NOMO-1 (cell line): ENCODE data around the gene GPR108.
"Not testable (repeated sequence)": the region's sequence is repeated elsewhere in the genome, so short reads cannot be mapped to it uniquely, and the experiment has no call there.

ENCODE experiments used
- DNase-seq, 2 experiments: peaks; one replicate each; lab custom pipeline; 2025; ENCODE audit not compliant: unreplicated experiment in 2 of 2; lab: John Stamatoyannopoulos, UW

The GPR108 gene

DNA sequence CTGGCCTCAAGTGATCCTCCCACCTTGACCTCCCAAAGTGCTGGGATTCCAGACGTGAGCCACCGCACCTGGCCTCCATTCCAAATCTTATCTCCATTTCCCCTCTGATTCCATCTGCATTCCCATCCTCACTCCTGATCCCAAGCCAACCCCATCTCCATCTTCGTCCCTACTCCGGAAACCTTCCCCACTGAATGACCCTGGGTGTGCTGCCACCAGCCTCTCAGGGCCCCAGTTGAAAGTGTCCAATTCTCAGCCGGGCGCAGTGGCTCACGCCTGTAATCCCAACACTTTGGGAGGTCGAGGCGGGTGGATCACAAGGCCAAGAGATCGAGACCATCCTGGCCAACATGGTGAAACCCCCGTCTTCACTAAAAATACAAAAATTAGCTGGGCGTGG lies 28.5 kb downstream of the GPR108 start:
- DNase-seq, result not testable (repeated sequence)

DNA sequence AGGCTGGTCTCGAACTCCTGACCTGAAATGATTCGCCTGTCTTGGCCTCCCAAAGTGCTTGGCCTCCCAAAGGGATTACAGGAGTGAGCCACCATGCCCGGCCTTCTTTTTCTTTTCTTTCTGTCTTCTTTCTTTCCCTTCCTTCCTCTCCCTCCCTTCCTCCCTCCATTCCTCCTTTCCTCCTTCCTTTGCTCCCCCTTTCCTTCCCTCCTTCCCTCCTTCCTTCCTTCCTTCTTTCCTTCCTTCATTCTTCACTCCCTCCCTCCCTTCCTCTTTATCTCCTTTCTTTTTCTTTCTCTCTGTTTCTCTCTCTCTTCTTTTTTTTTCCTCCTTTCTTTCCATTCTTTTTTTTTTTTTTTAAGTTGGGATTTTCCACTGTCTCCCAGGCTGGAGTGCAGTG lies 29.0 kb downstream of the GPR108 start:
- no peak for DNase-seq

DNA sequence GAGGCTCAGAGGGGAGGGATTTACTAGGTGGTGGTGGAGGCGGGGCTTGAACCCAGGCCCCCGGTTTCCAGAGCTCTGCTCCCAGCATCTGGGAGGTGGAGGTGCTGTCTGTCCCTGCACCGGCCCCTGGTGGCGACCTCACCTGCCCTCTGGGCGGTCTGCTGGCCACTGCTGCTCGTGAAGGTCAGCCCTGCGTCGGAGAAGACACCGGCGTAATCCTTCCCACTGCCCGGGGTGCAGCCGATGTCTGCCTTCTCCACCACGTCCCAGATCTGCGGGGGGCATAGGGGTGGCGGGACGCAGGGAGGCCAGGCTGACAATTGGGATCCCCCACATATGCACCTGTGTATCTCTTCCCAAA lies 29.7 kb downstream of the GPR108 start:
- DNase-seq, result no peak

DNA sequence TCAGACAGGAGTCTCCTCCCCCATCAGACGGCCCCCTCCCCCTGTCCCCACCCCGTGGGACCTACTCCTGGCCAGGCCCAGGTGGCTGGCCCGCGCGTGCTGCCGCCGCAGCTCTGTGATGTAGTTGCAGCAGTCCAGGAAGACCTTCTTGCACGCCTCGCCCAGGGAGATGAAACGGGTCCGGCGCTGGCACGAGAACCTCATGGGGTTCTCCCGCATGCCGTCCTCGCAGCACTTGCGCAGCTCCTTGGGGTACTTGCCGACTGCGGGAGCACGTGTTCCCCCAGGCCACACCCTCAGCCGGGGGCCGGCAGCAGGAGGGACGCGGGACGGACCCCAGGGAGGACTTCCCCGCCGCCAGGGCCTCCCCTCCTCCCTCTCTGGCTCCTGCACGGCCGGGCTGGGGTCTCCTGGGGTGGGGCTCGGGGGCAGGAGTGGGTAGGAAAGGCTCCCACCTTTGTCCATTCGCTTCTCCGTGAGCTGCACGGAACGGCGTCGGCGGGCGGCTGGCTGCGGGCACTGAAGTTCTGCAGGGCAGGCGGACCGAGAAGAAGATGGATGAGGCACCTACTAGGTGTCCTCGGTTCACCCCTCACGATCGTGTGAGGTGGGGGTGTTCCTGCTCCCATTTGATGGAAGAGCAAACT lies 30.2 kb downstream of the GPR108 start:
- no peak for DNase-seq

DNA sequence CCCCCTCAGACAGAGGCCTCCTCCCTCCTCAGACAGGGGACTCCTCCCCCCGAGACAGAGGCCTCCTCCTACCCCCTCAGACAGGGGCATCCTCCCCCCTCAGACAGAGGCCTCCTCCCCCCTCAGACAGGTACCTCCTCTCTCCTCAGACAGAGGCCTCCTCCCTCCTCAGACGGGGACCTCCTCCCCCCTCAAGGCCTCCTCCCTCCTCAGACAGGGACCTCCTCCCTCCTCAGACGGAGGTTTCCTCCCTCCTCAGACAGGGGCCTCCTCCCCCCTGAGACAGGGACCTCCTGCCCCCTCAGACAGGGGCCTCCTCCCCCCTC lies 30.8 kb downstream of the GPR108 start:
- no peak for DNase-seq

DNA sequence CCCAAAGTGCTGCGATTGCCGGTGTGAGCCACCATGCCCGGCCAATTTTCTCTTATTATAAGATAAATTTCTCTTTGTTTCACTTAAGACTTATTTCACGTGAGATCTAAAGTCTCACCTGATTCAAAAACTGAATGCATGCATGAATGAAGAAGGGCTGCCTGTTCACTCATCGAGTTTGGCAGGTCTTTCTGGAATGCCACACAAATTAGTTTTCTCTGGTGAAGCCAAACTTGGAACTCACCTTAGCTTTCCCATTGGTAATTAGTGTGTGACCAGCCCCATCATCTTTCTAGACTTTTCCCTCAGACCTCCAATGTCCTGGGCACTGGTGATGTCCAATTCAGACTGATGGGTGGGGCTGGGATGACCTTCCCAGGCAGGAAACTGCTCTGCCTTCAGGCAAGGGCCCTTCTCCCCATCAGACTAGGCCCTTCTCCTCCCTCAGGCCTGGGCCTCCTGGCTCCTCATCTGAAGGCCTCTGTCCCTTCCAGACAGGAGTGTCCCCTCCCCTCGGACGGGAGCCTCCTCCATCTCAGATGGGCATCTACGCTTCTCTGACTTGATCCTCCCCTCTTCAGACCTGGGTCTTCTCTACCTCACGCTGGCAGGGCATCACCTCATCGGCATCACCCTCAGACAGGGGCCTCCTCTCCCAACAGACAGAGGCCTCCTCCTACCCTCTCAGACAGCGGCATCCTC lies 31.3 kb downstream of the GPR108 start:
- no peak for DNase-seq

DNA sequence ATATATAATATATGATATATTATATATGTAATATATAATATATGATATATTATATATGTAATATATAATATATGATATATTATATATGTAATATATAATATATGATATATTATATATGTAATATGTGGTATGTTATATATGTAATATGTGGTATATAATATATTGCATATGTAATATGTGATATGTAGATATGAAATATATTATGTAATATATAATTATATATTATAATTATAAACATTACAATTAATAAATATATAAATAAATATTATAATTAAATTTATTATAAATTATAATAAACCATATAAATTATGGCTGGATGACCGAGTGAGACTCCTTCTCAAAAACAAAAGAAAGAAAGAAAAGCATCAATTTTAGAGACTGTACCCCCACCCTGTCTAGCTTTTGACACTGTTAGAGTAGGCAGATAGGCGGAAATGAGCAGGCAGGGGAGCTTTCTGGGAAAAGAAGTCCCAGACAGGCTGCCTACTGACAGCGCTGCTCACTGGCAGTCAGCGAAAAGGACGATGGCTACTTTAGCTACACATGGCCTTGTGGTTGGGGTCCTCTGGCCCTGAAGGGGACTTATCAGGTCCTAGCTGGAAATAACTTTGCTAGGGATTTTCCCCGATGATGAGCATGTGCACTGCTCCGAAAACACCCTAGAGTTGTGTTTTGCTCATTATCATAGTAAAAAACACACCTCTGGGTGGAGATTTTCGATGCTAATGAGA lies 36.6 kb downstream of the GPR108 start:
- DNase-seq, result no peak

DNA sequence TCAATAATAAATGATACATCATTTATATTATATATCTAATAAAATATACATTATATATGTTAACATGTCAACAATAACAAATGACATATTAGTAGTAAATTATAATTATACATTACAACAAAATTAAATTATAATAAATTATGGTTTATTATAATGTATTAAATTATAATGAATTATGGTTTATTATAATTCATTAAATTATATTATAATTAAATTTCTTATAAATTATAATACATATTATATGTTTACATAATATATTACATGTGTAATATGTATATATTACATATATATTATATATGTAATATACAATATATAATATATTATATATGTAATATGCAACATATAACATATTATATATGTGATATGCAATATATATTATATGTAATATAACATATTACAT lies 37.4 kb downstream of the GPR108 start:
- DNase-seq, result no peak

DNA sequence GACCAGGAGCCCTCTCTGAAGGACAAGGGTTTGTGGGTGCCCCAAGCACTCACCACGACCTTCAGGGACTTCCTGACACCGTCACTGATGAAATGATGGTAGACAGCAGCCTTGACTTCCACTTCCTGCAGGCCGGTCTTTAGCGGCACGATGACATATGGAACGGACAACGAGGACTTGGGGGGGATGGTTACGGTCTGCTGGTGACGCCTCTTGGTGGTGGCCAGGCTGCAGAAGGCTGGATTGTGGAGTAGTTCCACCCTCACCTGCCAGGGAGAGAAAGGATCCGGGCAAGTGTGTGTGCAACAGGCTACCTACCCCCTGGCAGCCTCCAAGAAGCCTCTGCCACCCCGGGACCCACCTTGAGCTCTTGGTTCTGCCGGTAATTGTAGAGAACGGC lies 40.1 kb downstream of the GPR108 start:
- DNase-seq, result peak in 1 of 2 experiments; percentile 31

DNA sequence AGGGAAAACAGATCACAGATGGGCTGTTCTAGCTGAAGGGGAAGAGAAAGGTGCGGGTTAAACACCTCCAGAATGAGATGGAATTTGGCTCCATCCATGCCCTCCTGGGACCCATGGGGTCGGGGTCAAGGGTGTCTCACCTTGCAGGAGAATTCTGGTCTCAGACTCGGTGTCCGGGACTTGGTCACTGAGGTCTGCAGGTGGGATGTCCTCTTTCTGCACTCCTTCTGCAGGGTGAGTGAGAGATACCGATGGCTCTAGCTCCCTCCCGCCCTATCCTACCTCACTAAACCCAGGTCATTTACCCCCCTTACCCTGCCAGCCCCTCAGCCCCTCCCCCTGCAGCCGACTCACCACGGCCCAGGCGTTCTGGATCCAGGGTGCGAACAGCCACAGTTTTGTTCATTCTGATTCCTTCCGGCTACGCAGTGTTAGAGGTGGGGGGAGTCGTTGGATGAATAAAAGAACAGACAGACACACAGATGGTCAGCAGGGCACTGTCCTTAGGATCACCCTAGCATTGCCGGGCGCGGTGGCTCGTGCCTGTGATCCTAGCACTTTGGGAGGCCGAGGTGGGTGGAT lies 41.0 kb downstream of the GPR108 start:
- DNase-seq, result no peak

DNA sequence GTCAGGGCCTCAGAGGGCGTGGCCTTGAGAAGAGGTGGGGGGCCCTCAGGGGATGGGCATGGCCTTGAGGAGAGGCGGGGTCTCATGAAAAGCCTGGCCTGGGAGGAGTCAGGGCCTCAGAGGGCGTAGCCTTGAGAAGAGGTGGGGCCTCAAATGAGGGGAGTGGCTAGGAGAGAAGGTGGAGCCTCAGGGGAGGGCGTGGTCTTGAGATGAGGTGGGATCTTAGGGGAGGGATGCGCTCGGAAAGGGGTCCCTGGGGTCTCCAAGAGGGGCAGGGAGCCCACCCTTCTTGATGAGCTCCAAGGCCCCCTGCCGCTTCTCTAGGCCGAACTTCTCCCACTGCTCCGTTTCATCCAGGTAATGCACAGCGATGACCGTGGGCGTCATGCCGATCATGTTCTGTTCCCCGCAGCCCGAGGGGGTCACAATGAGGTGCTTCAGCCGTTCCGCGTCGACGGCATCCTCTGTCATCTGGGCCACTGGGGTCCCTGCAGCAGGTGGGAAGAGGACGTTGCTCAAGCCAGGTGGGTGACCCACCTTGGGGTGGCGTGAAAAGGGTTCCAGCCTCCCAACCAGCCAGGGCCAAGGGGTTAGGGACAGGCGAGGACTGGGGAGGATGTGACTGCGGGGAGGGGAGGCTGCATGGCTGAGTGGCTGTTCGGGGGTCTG lies 43.1 kb downstream of the GPR108 start:
- DNase-seq, result no peak

DNA sequence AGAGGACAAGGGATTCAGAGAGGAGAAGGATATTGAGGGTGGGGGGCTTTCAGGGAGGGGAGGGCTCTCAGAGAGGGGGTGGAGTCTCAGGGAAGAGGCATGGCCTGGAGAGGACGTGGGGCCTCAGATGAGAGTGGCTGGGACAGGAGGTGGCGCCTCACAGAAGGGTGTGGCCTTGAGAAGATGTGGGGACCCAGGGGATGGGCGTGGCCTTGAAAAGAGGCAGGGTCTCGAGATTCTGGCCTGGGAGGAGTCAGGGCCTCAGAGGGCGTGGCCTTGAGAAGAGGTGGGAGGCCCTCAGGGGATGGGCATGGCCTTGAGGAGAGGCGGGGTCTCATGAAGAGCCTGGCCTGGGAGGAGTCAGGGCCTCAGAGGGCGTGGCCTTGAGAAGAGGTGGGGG lies 43.7 kb downstream of the GPR108 start:
- DNase-seq, result no peak

DNA sequence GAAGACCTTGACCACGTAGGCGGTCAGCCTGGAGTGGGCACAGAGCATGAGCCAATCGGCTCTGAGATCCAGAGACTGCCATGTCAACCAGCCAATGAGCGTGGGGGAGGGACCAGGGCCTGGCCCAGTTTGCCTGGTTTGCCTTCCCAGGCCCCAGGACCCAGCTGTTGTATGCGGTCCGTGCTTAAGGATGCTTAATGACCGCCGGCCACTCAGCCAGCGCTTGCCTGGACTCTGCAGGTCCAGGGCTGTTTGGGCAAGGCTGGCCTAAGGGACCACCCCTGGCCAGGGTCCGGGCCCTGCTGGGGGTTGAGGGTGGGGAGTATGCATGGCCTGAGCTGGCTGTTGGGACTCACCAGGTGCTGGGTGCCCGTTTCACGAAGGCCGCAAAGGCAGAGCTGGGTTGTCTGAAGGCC lies 44.3 kb downstream of the GPR108 start:
- DNase-seq, result no peak

DNA sequence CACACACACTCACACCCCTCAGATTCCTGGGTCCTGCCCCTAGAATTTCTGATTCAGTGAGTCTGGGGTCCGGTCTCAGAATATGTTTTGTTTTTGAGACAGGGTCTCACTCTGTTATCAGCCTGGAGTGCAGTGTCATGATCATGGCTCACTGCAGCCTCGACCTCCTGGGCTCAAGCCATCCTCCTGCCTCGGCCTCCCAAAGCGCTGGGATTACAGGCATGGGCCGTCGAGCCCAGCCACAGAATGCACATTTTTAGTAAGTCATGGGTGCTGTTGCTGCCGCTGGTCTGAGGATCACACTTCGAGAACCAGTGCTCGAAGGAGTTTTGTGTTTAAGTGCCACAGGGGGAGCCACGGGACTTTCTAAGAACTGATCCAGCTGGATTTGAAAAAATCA lies 45.4 kb downstream of the GPR108 start:
- DNase-seq, result no peak

DNA sequence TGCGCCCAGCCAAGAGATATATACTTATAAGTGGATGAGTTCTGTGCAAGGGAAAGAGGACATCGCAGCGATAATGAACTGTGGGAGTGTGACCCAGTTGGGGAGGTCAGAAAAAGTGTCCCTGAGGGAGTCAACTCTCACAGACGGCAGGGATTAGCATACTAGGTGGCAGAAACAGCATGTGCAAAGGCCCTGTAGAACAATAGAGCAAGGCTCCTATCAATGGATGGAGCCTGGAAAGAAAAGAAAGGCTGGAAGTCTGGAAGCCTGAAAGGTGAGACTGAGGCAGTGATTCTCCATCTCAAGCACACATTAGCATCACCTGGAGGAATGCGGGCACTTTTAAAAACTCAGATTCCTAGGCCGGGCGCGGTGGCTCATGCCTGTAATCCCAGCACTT lies 46.0 kb downstream of the GPR108 start:
- DNase-seq, result no peak

DNA sequence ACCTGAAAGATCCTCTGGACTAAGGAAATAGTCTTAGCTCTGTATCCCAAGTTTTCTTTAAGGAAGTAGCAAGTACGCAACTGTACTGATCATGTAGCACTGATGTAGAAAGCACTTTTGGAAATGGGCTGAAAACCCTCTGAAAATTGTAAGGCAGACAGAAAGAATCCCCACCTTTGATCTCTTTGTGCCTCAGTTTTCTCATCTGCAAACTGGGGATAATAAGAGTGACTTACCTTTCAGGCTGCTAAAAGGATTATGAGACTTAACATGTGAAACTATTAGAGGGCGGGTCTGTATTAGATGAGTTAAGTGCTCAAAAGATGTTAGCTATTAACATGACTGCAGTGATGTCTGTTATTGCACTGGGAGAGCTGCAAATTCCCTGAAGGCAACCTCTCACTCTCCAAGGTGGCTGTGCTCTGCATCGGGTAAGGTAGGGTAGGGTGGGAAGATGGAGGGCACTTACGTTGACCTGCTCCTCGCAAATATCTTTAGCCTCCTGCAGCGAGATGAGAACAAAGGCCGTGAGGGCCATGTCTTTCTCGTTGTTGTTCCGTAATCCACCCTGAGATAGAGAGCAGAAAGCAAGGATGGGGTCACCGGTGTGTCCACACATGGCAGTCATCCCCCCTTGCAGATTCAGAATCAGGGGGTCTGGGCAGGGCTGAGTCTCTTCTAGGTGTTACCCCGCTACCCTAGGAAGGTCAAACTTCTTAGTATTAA lies 47.1 kb downstream of the GPR108 start:
- no peak for DNase-seq

DNA sequence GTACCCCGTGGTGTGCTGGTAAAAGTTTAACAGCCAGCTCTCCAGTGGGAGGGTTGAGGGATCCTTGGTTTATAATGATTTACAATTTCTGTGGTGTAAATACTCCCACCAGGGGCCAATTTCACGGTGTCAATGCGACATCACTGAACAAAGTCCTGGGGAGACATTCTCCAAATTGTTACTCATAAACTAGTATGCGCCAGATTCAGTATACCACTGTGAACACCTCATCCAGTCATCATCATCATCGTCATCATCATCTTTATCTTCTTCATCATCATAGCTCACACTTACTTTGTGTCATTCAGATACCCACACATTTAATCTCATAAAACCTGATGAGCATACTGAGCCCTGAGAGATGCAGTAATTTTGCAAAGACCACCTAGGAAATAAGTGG lies 50.3 kb downstream of the GPR108 start:
- DNase-seq, result no peak

DNA sequence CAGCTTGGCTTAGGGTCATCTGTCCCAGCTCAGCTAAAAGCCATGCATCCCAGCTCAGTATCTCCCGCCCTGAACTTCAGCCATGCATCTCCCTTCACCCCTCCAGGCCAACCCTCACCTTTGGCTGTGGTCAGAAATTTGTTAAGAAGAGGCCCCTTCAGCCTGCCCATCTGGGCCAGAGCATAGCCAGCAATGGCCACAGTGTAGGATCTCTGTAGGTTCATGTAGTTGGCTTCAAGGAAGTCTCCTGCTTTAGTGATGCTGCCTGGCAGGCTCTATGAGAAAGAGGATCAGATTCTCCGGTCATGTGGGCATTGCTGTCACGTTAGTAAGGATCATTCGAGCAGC lies 50.8 kb downstream of the GPR108 start:
- DNase-seq, result no peak

DNA sequence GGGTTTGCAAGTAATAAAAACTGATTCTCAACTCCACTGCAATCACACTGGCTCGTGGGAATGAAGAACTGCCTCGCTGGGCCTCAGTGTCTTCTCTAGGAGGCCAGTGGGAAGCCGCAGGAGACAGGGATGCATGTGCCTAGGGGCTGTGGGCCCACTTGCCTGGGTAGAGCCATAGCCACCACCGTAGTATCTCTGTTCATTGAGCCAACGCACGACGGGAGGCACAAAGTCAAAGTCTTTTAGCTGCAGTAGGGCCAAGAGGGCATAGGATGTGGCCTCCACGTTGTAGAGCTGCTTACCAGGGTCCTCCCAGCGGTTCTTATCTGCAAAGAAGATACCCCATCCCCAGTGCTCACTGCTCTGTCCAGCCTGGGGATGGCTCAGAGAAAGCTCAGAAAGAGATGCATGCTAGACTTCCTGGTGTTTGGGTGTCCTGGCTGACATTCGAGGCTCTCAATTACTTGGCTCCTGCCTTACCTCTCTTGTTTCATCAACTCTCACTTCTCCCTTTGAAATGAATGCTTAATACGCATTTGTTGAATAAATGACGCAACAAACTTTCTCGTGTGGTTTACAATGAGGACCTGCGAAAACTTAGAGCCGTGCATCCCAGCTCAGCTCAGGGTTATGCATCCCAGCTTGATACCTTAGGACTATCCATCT lies 51.3 kb downstream of the GPR108 start:
- peak; percentile 31 to 91 for DNase-seq

DNA sequence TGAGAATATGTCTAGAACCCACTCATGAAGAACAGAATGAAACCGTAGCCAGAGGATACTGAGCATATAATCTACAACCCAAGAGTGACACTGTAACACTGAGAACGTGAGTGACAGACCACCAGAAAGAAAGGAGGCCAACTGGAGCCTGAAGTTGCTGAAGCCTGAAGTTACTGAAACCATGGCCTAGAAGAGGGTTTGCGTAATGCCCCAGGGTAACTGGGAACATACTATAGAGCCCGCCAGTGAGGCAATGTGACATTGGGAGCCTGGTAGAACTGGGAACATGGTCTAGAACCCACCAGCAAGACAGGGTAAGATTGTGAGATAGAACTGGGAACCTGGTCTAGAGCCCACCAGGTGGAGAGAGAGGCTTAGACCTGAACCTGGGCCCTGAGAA lies 51.9 kb downstream of the GPR108 start:
- DNase-seq, result no peak
